ENCODE measurements around the gene VEZT.
"Not testable (repeated sequence)": the region's sequence is repeated elsewhere in the genome, so short reads cannot be mapped to it uniquely, and the experiment has no call there.

The VEZT gene

GRCh38 chr12:95240556-95240955 is 22.9 kb downstream of the VEZT start:
- Histone ChIP-seq H3K27ac (ENCODE audit: low read depth, low read length) (no peak overlapping the region), H3K9me3 (ENCODE audit: control insufficient read depth, insufficient read depth, low read length) (no peaks in the 10 kb centered on the region), H3K4me2 (ENCODE audit: low read length) (no peak overlapping the region), H3K27me3 (ENCODE audit: control insufficient read depth, low read length) (no peaks in the 10 kb centered on the region), H3K4me1 (ENCODE audit: control insufficient read depth, low read length) (peaks cover 27% of the 10 kb centered on the region), H3K79me2 (ENCODE audit: control insufficient read depth, low read length) (peaks cover 95% of the 10 kb centered on the region), H3K4me3 (ENCODE audit: low read length) (no peak overlapping the region), H3K36me3 (ENCODE audit: control insufficient read depth, low read length) (peaks cover 48% of the 10 kb centered on the region), H3K9me2 (replicated peaks; ENCODE audit: control insufficient read depth, low read length) (no peaks in the 10 kb centered on the region), H3F3A (ENCODE audit: control insufficient read depth, insufficient read depth) (no peaks in the 10 kb centered on the region), H4K20me1 (ENCODE audit: control insufficient read depth, insufficient read depth, low read depth, low read length) (no peaks in the 10 kb centered on the region)
- TF ChIP-seq EZH2phosphoT487 (IDR thresholded peaks at IDR 0.05; ENCODE audit: borderline replicate concordance, low read length): no peak
- TF ChIP-seq, protein P1, sequence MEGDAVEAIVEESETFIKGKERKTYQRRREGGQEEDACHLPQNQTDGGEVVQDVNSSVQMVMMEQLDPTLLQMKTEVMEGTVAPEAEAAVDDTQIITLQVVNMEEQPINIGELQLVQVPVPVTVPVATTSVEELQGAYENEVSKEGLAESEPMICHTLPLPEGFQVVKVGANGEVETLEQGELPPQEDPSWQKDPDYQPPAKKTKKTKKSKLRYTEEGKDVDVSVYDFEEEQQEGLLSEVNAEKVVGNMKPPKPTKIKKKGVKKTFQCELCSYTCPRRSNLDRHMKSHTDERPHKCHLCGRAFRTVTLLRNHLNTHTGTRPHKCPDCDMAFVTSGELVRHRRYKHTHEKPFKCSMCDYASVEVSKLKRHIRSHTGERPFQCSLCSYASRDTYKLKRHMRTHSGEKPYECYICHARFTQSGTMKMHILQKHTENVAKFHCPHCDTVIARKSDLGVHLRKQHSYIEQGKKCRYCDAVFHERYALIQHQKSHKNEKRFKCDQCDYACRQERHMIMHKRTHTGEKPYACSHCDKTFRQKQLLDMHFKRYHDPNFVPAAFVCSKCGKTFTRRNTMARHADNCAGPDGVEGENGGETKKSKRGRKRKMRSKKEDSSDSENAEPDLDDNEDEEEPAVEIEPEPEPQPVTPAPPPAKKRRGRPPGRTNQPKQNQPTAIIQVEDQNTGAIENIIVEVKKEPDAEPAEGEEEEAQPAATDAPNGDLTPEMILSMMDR (IDR thresholded peaks at IDR 0.05; ENCODE audit: low read depth, low read length, poor library complexity, severe bottlenecking): no peak

- not testable (repeated sequence) for H3K4me2 ChIP-seq (ENCODE audit: low read length); H3K4me3 ChIP-seq (ENCODE audit: low read length); H4K20me1 ChIP-seq (ENCODE audit: control insufficient read depth, insufficient read depth, low read depth, low read length); H3F3A ChIP-seq (ENCODE audit: control insufficient read depth, insufficient read depth); H3K27me3 ChIP-seq (ENCODE audit: control insufficient read depth, low read length); H3K9me2 ChIP-seq (replicated peaks; ENCODE audit: control insufficient read depth, low read length); H3K9me3 ChIP-seq (ENCODE audit: control insufficient read depth, insufficient read depth, low read length); H3K27ac ChIP-seq (ENCODE audit: low read depth, low read length)
- Histone ChIP-seq H3K36me3 (ENCODE audit: control insufficient read depth, low read length) (peaks cover 52% of the 10 kb centered on the region), H3K79me2 (ENCODE audit: control insufficient read depth, low read length) (peaks cover 100% of the 10 kb centered on the region), H3K4me1 (ENCODE audit: control insufficient read depth, low read length) (peaks cover 33% of the 10 kb centered on the region)
These were observed 23.5 kb downstream of the VEZT start for GRCh38 chr12:95241138-95241537.

DNA sequence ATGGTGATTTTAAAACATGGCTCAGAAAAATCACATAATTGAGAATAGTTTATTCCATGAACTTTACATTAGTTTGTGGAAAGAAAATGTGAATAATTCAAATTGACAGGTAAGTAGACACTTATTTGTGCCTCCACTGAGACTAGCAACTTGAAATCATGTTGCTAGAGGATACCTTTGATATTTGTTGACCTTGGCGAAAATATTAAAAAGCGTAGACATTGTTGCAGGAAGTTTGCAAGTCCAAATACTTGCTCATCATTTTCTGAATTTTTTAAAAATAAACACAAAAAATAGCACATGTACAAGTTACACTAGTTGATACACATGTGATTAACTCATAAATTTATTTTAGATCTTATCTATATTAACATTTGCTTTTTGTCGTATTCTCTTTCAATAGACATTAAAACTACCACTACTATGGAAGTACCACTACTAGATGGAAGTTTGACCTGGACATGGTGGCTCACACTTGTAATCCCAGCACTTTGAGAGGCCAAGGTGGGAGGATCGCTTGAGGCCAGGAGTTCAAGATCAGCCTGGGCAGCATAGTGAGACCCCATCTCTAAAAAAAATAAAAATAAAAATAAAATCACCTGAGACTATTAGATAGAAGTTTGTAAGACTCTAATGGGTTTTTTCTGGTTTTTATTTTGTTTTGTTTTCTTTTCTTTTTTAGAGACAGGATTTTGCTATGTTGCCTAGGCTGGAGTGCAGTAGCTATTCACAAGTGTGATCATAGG is 24.3 kb downstream of the VEZT start:
- Histone ChIP-seq H3K9me3 (ENCODE audit: control insufficient read depth, insufficient read depth, low read length) (no peaks in the 10 kb centered on the region), H3K27me3 (ENCODE audit: control insufficient read depth, low read length) (no peaks in the 10 kb centered on the region), H3K4me1 (ENCODE audit: control insufficient read depth, low read length) (peaks cover 37% of the 10 kb centered on the region), H4K20me1 (ENCODE audit: control insufficient read depth, insufficient read depth, low read depth, low read length) (0 out of 2 replicates have a peak, but pooled peaks cover under 1% of the 10 kb centered on the region), H3F3A (ENCODE audit: control insufficient read depth, insufficient read depth) (0 out of 2 replicates have a peak, but pooled peaks cover 3% of the 10 kb centered on the region), H3K4me2 (ENCODE audit: low read length) (no peak overlapping the region), H3K36me3 (ENCODE audit: control insufficient read depth, low read length) (peaks cover 59% of the 10 kb centered on the region), H3K27ac (ENCODE audit: low read depth, low read length) (no peak overlapping the region), H3K4me3 (ENCODE audit: low read length) (no peak overlapping the region), H3K9me2 (replicated peaks; ENCODE audit: control insufficient read depth, low read length) (no peaks in the 10 kb centered on the region), H3K79me2 (ENCODE audit: control insufficient read depth, low read length) (peaks cover 100% of the 10 kb centered on the region)
- TF ChIP-seq, protein P1 (IDR thresholded peaks at IDR 0.05; ENCODE audit: low read depth, low read length, poor library complexity, severe bottlenecking): no peak
- TF ChIP-seq EZH2phosphoT487 (IDR thresholded peaks at IDR 0.05; ENCODE audit: borderline replicate concordance, low read length): no peak

DNA sequence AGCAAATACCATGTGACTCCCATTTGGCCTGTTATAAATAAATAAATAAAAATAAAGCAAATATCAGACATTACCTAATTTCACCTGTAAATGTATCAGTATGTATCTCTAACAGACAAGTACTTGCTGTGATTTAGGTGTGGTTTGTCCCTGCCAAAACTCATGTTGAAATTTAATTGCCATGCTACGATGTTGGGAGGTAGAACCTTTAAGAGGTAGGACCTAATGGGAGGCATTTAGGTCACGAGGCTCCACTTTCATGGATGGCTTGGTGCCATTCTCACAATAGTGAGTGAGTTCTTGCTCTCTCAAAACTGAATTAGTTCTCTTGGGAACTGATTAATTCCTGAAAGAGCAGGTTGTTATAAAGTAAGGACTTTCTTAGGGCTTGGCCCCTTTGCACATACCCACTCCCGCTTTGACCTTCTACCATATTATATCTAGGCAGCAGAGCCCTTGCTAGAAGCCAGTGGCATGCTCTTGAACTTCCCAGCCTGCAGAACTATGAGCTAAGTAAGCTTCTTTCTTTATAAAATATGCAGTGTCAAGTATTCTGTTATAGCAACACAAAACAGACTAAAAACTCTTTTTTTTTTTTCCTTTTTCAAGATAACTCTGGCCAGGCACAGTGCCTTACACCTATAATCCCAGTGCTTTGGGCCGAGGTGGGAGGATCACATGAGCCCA is 26.0 kb downstream of the VEZT start:
- Histone ChIP-seq H3F3A (ENCODE audit: control insufficient read depth, insufficient read depth) (0 out of 2 replicates have a peak, but pooled peaks cover 4% of the 10 kb centered on the region), H3K4me3 (ENCODE audit: low read length) (no peak overlapping the region), H4K20me1 (ENCODE audit: control insufficient read depth, insufficient read depth, low read depth, low read length) (0 out of 2 replicates have a peak, but pooled peaks cover 9% of the 10 kb centered on the region), H3K4me2 (ENCODE audit: low read length) (no peak overlapping the region), H3K27ac (ENCODE audit: low read depth, low read length) (no peak overlapping the region), H3K9me2 (replicated peaks; ENCODE audit: control insufficient read depth, low read length) (no peaks in the 10 kb centered on the region), H3K36me3 (ENCODE audit: control insufficient read depth, low read length) (peaks cover 54% of the 10 kb centered on the region), H3K79me2 (ENCODE audit: control insufficient read depth, low read length) (peaks cover 100% of the 10 kb centered on the region), H3K4me1 (ENCODE audit: control insufficient read depth, low read length) (peaks cover 39% of the 10 kb centered on the region), H3K9me3 (ENCODE audit: control insufficient read depth, insufficient read depth, low read length) (no peaks in the 10 kb centered on the region), H3K27me3 (ENCODE audit: control insufficient read depth, low read length) (no peaks in the 10 kb centered on the region)
- TF ChIP-seq EZH2phosphoT487 (IDR thresholded peaks at IDR 0.05; ENCODE audit: borderline replicate concordance, low read length): no peak
- TF ChIP-seq, protein P1 (IDR thresholded peaks at IDR 0.05; ENCODE audit: low read depth, low read length, poor library complexity, severe bottlenecking): no peak

Data from DOHH2 (cell line).